ENCODE results near the gene VMP1. TPM values are rescaled to one million over a fixed set of nuclear protein-coding genes. Genes with fewer than 3 reads are reported as not detected.

The VMP1 gene
- total RNA-seq, 2 donors from 2014 or later: 175 to 203 TPM

DNA sequence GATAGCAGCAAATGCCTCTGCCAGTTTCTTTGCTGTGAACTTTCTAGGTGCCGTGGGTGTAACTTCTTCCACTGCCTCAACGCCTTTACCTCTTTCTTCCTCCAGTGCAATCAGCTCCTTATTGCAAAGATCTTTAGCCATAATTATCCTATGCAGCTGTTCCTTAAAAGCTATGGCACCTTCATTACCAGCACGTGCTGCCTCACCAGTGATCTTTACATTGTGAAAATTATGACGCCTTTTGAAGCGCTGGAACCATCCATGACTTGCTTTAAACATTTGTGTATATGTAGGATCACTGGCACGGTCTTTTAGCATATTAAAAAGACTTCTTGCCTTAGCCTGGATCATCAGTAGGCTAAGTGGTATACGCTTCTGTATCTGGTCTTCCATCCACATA lies 8.2 kb upstream of the VMP1 start:
- intact Hi-C loops (cut with DNase I): no loop called here
- Histone ChIP-seq H3K4me3 (no peak overlapping the region), H3K9me3 (no peaks in the 10 kb centered on the region), H3K4me1 (replicated peaks) (no peaks in the 10 kb centered on the region), H3K27me3 (replicated peaks; ENCODE audit: insufficient read depth) (no peaks in the 10 kb centered on the region), H3K27ac (no peak overlapping the region), H3K36me3 (peaks cover 0 to 3% of the 10 kb centered on the region in 2 donors)
- no peak for DNase-seq (ENCODE audit: low spot score)
- 93% methylated on average over 7 of the region's 7 CpGs for WGBS
- TF ChIP-seq POLR2AphosphoS5 (IDR thresholded peaks at IDR 0.05): no peak
- no peak for TF ChIP-seq POLR2A (IDR thresholded peaks at IDR 0.05)
- TF ChIP-seq, protein P1, sequence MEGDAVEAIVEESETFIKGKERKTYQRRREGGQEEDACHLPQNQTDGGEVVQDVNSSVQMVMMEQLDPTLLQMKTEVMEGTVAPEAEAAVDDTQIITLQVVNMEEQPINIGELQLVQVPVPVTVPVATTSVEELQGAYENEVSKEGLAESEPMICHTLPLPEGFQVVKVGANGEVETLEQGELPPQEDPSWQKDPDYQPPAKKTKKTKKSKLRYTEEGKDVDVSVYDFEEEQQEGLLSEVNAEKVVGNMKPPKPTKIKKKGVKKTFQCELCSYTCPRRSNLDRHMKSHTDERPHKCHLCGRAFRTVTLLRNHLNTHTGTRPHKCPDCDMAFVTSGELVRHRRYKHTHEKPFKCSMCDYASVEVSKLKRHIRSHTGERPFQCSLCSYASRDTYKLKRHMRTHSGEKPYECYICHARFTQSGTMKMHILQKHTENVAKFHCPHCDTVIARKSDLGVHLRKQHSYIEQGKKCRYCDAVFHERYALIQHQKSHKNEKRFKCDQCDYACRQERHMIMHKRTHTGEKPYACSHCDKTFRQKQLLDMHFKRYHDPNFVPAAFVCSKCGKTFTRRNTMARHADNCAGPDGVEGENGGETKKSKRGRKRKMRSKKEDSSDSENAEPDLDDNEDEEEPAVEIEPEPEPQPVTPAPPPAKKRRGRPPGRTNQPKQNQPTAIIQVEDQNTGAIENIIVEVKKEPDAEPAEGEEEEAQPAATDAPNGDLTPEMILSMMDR (IDR thresholded peaks at IDR 0.05): no peak

DNA sequence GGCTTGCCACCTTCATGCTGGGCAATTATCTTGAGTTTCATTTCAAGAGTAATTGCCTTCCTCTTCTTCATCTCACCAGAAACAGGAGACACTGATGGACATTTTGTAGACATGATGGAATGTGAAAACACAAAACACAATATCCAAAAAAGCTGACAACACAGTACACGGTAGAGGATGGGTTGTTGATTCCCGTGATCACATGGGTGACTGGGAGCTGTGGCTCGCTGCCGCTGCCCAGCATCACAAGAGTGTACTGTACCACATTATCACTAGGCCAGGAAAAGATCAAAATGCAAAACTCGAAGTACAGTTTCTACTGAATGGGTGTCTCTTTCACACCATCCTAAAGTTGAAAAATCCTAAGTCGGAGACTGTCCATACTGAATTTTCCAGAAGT lies 7.7 kb upstream of the VMP1 start:
- no peak for TF ChIP-seq POLR2A (IDR thresholded peaks at IDR 0.05)
- TF ChIP-seq, protein P1 (IDR thresholded peaks at IDR 0.05): no peak
- no peak for TF ChIP-seq POLR2AphosphoS5 (IDR thresholded peaks at IDR 0.05)
- Histone ChIP-seq H3K4me1 (replicated peaks) (no peaks in the 10 kb centered on the region), H3K4me3 (no peak overlapping the region), H3K27me3 (replicated peaks; ENCODE audit: insufficient read depth) (no peaks in the 10 kb centered on the region), H3K27ac (no peak overlapping the region), H3K9me3 (no peaks in the 10 kb centered on the region), H3K36me3 (peaks cover 0 to 3% of the 10 kb centered on the region in 2 donors)
- intact Hi-C loops (cut with DNase I): loop anchor here (10.0 kb wide), 1 partner anchor 1185 kb away; the partner anchor contains the start of gene MTMR4
- DNase-seq (ENCODE audit: low spot score): no peak
- WGBS: 93% methylated on average over 6 of the region's 6 CpGs

DNA sequence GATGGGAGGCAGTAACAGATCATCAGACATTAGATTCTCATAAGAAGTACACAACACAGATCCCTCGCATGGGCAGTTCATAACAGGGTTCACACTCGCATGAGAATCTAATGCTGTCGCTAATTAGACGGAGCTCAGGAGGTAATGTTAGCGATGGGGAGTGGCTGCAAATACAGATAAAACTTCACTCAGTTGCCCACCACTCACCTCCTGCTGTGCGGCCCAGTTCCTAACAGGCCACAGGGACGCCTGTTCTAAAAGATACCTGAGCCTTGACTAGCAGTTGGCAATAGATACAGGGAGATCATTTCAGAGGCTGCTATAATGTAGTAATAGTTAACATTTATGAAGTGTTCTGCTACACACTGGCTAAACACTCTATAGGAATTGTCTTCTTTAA lies 5.2 kb upstream of the VMP1 start:
- WGBS: 94% methylated on average over 7 of the region's 7 CpGs
- H3K4me1 ChIP-seq (replicated peaks): no peaks in the 10 kb centered on the region
- TF ChIP-seq POLR2AphosphoS5 (IDR thresholded peaks at IDR 0.05) (no peak), POLR2A (IDR thresholded peaks at IDR 0.05) (no peak)
- TF ChIP-seq, protein P1 (IDR thresholded peaks at IDR 0.05): no peak

DNA sequence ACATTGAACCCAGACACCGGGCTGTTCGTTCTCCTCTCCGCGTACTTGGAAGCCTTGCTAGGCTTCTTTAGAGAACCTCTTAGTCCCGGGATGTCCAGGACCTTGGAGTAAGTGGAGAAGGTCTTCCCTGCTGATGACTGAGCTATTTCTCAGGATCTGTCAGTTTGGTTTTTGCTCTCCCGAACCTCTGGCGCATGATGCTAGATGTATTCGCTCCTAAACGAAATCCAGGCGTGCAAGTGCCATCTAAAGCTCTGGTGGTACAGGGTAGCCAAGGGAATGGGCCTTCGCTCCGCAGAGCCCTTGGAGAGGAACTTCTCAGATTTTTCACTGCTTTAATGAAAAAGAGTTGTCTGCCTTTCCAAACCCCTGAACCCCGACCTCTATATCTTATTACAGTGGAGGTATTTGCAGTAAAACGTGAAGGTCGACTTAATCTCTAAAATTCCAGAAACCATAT lies 547 bp downstream of the VMP1 start:
- DNase-seq (ENCODE audit: low spot score): no peak
- Histone ChIP-seq H3K27me3 (replicated peaks; ENCODE audit: insufficient read depth) (no peaks in the 10 kb centered on the region), H3K36me3 (no peaks in the 10 kb centered on the region), H3K9me3 (no peaks in the 10 kb centered on the region), H3K4me3 (peak overlapping the region; percentile 57 to 70), H3K27ac (peak overlapping the region; percentile 82 to 90), H3K4me1 (replicated peaks) (no peaks in the 10 kb centered on the region)
- TF ChIP-seq POLR2AphosphoS5 (IDR thresholded peaks at IDR 0.05): no peak
- TF ChIP-seq POLR2A (IDR thresholded peaks at IDR 0.05): no peak
- TF ChIP-seq, protein P1 (IDR thresholded peaks at IDR 0.05): no peak
- intact Hi-C loops (cut with DNase I): loop anchor here (10.0 kb wide), 1 partner anchor 1193 kb away; the partner anchor contains the start of gene MTMR4
- WGBS: under 1% methylated on average over 15 of the region's 15 CpGs

More for the DNA sequence above, 5.2 kb upstream of the VMP1 start:
- intact Hi-C loops (cut with DNase I): loop anchor here (10.0 kb wide), 1 partner anchor 1188 kb away; the partner anchor contains the start of gene MTMR4
- H3K27ac ChIP-seq: no peak overlapping the region
- no peaks in the 10 kb centered on the region for H3K36me3 ChIP-seq
- H3K4me3 ChIP-seq: no peak overlapping the region
- H3K9me3 ChIP-seq: no peaks in the 10 kb centered on the region
- no peak for DNase-seq (ENCODE audit: low spot score)
- H3K27me3 ChIP-seq (replicated peaks; ENCODE audit: insufficient read depth): no peaks in the 10 kb centered on the region

DNA sequence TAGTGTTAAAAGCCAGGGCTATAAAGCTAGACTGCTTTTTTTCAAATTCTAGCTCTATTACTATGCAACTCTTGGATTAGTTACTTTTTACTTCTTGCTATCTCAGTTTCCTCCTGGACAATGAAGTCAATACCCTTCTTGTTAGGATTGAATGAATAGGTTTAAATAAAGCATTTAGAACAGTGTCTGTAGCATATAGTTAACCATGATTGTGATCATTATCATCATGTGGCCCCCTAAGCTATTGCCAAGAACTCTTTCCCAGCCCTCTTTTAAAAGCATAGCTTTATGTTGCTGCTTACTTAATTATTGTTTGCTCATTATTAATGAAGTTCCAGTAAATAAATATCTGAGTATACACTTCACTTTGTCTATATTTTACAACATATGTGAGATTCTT lies 4.5 kb downstream of the VMP1 start:
- Histone ChIP-seq H3K4me3 (no peak overlapping the region), H3K9me3 (no peaks in the 10 kb centered on the region), H3K4me1 (replicated peaks) (no peaks in the 10 kb centered on the region), H3K27ac (no peak overlapping the region), H3K27me3 (replicated peaks; ENCODE audit: insufficient read depth) (no peaks in the 10 kb centered on the region), H3K36me3 (no peaks in the 10 kb centered on the region)
- no peak for DNase-seq (ENCODE audit: low spot score)
- TF ChIP-seq POLR2A (IDR thresholded peaks at IDR 0.05): no peak
- TF ChIP-seq POLR2AphosphoS5 (IDR thresholded peaks at IDR 0.05): no peak
- TF ChIP-seq, protein P1 (IDR thresholded peaks at IDR 0.05): no peak
- intact Hi-C loops (cut with DNase I): no loop called here
